ENCODE results near the gene C10orf88.

The C10orf88 gene
- 13.9 to 15.6 (median 13.9) reads per million in 3 experiments for total RNA-seq

- peak; percentile 98 for DNase-seq
Observed at GRCh38 chr10:122953902-122954730, at the start of gene C10orf88. C10orf88 (minus strand) TSS chr10:122954227; CDS start chr10:122954178, 49 bp downstream.

- DNase-seq: no peak
Observed at GRCh38 chr10:123001370-123001769, 47.3 kb upstream of the C10orf88 start.

GRCh38 chr10:123000155-123000554 is 46.1 kb upstream of the C10orf88 start:
- no peak for DNase-seq

- no peak for DNase-seq
Observed at GRCh38 chr10:122999347-122999746, 45.3 kb upstream of the C10orf88 start.

GRCh38 chr10:122998934-122999333 is 44.9 kb upstream of the C10orf88 start:
- no peak for DNase-seq

- DNase-seq: no peak
Observed at GRCh38 chr10:122998360-122998917, 44.4 kb upstream of the C10orf88 start.

GRCh38 chr10:122997864-122998263 is 43.8 kb upstream of the C10orf88 start:
- no peak for DNase-seq

GRCh38 chr10:122995936-122996335 is 41.9 kb upstream of the C10orf88 start:
- no peak for DNase-seq

- no peak for DNase-seq
Observed at GRCh38 chr10:122993797-122994336, 39.8 kb upstream of the C10orf88 start.

- no peak for DNase-seq
Observed at GRCh38 chr10:122992031-122992585, 38.1 kb upstream of the C10orf88 start.

GRCh38 chr10:122990278-122990677 is 36.3 kb upstream of the C10orf88 start:
- no peak for DNase-seq

GRCh38 chr10:122988501-122988900 is 34.5 kb upstream of the C10orf88 start:
- no peak for DNase-seq

- no peak for DNase-seq
Observed at GRCh38 chr10:122986335-122986734, 32.3 kb upstream of the C10orf88 start.

- DNase-seq: no peak
Observed at GRCh38 chr10:122984708-122985107, 30.7 kb upstream of the C10orf88 start.

GRCh38 chr10:122983898-122984297 is 29.9 kb upstream of the C10orf88 start:
- DNase-seq: no peak

- DNase-seq: no peak
Observed at GRCh38 chr10:122981066-122981464, 27.0 kb upstream of the C10orf88 start.

- DNase-seq: peak; percentile 89
Observed at GRCh38 chr10:122980209-122981065, 26.4 kb upstream of the C10orf88 start, which contains the start of gene PSTK. PSTK (plus strand) TSS chr10:122980401; CDS start chr10:122980480, 79 bp downstream.

- DNase-seq: no peak
Observed at GRCh38 chr10:122974543-122975064, 20.6 kb upstream of the C10orf88 start.

GRCh38 chr10:122974023-122974422 is 20.0 kb upstream of the C10orf88 start:
- DNase-seq: no peak

- no peak for DNase-seq
Observed at GRCh38 chr10:122968698-122969097, 14.7 kb upstream of the C10orf88 start.

- DNase-seq: no peak
Observed at GRCh38 chr10:122966879-122967278, 12.9 kb upstream of the C10orf88 start.

- DNase-seq: no peak
Observed at GRCh38 chr10:122962405-122962804, 8.4 kb upstream of the C10orf88 start.

Data from central memory CD4-positive, alpha-beta T cell (primary cell).